HCT116 (cell line): Measurements from ENCODE around the gene CRIP2.

Source experiments
- CTCF ChIP-seq, 3 experiments: fragments of 200-600 bp in 1 of 3; sonication (generic) in 1 of 3; IDR thresholded peaks in 2 of 3; conservative IDR thresholded peaks in 1 of 3; 2 replicates each; pipeline ENCODE4 v1.5.1; 2012 to 2017; ENCODE audit warnings: low read depth in 2 of 3, low read length in 2 of 3, antibody characterized with exemption in 1 of 3, borderline replicate concordance in 1 of 3, control low read depth in 1 of 3, mild to moderate bottlenecking in 1 of 3, mixed read lengths in 1 of 3, mixed run types in 1 of 3, moderate library complexity in 1 of 3; ENCODE audit not compliant: insufficient read depth in 1 of 3
- EZH2phosphoT487 ChIP-seq: fragments of 200-600 bp; IDR thresholded peaks from 2 replicates; pipeline ENCODE4 v1.6.1; 2018; ENCODE audit warnings: antibody characterized with exemption, borderline replicate concordance
- POLR2A ChIP-seq: IDR thresholded peaks from 2 replicates; pipeline ENCODE4 v1.7.0; 2011; ENCODE audit warnings: borderline replicate concordance; ENCODE audit not compliant: insufficient read depth, insufficient read length; ENCODE audit errors: extremely low read depth
- RAD21 ChIP-seq: IDR thresholded peaks from 2 replicates; pipeline ENCODE4 v1.6.1; 2012; ENCODE audit warnings: low read depth, mild to moderate bottlenecking
- ZNF274 ChIP-seq: fragments of 200-500 bp; sonication (Bioruptor generic); IDR thresholded peaks from 2 replicates; pipeline ENCODE4 v1.6.1; 2014; ENCODE audit warnings: mild to moderate bottlenecking, low read depth, low read length, inconsistent platforms

- no peak for TF ChIP-seq ZNF274
- no peak for TF ChIP-seq RAD21
- TF ChIP-seq EZH2phosphoT487, result no peak
- no peak for TF ChIP-seq CTCF (IDR thresholded peaks at IDR 0.05 in 2 of 3, conservative IDR thresholded peaks at IDR 0.05 in 1 of 3; ENCODE audit: borderline replicate concordance in 1 of 3, insufficient read depth in 1 of 3, low read depth in 2 of 3, low read length in 2 of 3)
- no peak for TF ChIP-seq POLR2A
Measured at GRCh38 chr14:105517096-105517495, 42.5 kb downstream of the CRIP2 start.
